Caco-2 (cell line): ENCODE data around the gene TNRC18. TPM values are rescaled to one million over a fixed set of nuclear protein-coding genes. Genes with fewer than 3 reads are reported as not detected.
"Not testable (repeated sequence)": the region's sequence is repeated elsewhere in the genome, so short reads cannot be mapped to it uniquely, and the experiment has no call there.

ENCODE experiments used
- BruUV-seq: library from RNA; stranded (reverse); fragments of 400-500 nt; replicated peaks from 2 replicates; lab custom pipeline; 2021; lab: Mats Ljungman, UMichigan
- CTCF ChIA-PET: fragments of 300-600 bp; sonication (Branson Sonifier 250); formaldehyde crosslinking; loops from one replicate; lab custom pipeline; 2022; ENCODE audit warnings: antibody characterized with exemption; lab: Charles Lee
- POLR2A ChIA-PET: fragments of 300-600 bp; sonication (Branson Sonifier 250); formaldehyde crosslinking; loops from one replicate; lab custom pipeline; 2022; ENCODE audit warnings: antibody characterized with exemption; lab: Charles Lee
- DNase-seq, 2 experiments: peaks; one replicate each; pipeline versions ENCODE4 v3.0.0 to v3.0.0-alpha.2; 2020 to 2022
- H3K27me3 ChIP-seq: replicated peaks from 2 replicates; pipeline ENCODE4 v1.6.0; 2011; ENCODE audit warnings: low read length; ENCODE audit not compliant: control insufficient read depth, insufficient read depth
- H3K36me3 ChIP-seq: 2 replicates; pipeline ENCODE4 v1.5.1; 2011; ENCODE audit warnings: low read length; ENCODE audit not compliant: control insufficient read depth, insufficient read depth
- H3K4me1 ChIP-seq: fragments of 250-450 bp; sonication (Bioruptor Pico); 2 replicates; pipeline ENCODE4 v1.5.1; 2020; ENCODE audit warnings: mild to moderate bottlenecking
- H3K4me3 ChIP-seq: 2 replicates; pipeline ENCODE4 v1.5.1; 2011; ENCODE audit warnings: low read depth, mild to moderate bottlenecking, control low read depth, low read length
- H3K9me3 ChIP-seq: fragments of 250-450 bp; sonication (Bioruptor Pico); 2 replicates; pipeline ENCODE4 v1.5.1; 2020; ENCODE audit warnings: mild to moderate bottlenecking, moderate library complexity
- H3K27ac Mint-ChIP-seq: one replicate; pipeline ENCODE4 v1.8.0; 2022; ENCODE audit warnings: mixed read lengths; ENCODE audit not compliant: unreplicated experiment
- H3K27me3 Mint-ChIP-seq: one replicate; pipeline ENCODE4 v1.8.0; 2022; ENCODE audit warnings: mixed read lengths; ENCODE audit not compliant: insufficient read depth, unreplicated experiment
- H3K36me3 Mint-ChIP-seq: one replicate; pipeline ENCODE4 v1.8.0; 2022; ENCODE audit warnings: mild to moderate bottlenecking, mixed read lengths; ENCODE audit not compliant: insufficient read depth, unreplicated experiment
- H3K4me1 Mint-ChIP-seq: one replicate; pipeline ENCODE4 v1.8.0; 2022; ENCODE audit warnings: low read depth, mixed read lengths; ENCODE audit not compliant: unreplicated experiment
- H3K4me3 Mint-ChIP-seq: one replicate; pipeline ENCODE4 v1.8.0; 2022; ENCODE audit warnings: mild to moderate bottlenecking, moderate library complexity, mixed read lengths; ENCODE audit not compliant: unreplicated experiment
- H3K9me3 Mint-ChIP-seq: one replicate; pipeline ENCODE4 v1.8.0; 2022; ENCODE audit warnings: mixed read lengths; ENCODE audit not compliant: unreplicated experiment
- intact Hi-C: fragments of 100-400 bp; cut with micrococcal nuclease; formaldehyde crosslinking; loops from one replicate; pipeline ENCODE4 v1.10.0; 2022; ENCODE audit not compliant: unreplicated experiment
- total RNA-seq: library from RNA; stranded (reverse); gene quantifications from 2 replicates; pipeline ENCODE4 v1.2.3, GENCODE V29; 2022
- TF ChIP-seq, protein P1 (sequence below), 2 experiments: fragments of 200-600 bp in 1 of 2; IDR thresholded peaks; 1 replicate in 1 of 2; 2 replicates in 1 of 2; pipeline versions ENCODE4 v1.5.1 to v1.8.0; 2011 to 2022; ENCODE audit warnings: antibody characterized with exemption in 1 of 2, control low read depth in 1 of 2, inconsistent platforms in 1 of 2, low read depth in 1 of 2, low read length in 1 of 2, mild to moderate bottlenecking in 1 of 2, moderate library complexity in 1 of 2; ENCODE audit not compliant: insufficient read depth in 1 of 2, severe bottlenecking in 1 of 2, unreplicated experiment in 1 of 2

The TNRC18 gene
- total RNA-seq, 1 experiment from 2014 or later: 75.6 TPM

DNA sequence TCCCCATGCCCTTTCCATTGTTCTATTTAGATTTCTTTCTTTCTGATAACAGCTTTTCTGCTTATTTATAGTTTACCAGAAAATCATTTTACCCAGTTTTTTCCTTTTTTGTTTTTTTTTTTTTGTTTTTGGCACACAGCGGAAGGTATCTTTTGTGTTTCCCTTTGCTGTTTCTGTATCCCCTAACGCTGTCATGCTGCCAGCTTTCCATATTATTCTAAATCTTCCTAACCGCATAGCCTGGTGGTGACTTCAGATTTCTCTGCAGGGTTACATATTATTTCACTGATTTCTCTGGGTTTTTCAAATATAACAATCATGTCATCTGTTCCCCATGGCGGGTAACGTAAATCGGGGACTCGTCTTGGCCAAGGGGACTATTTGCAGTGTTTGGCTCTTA is 144.9 kb downstream of the TNRC18 start:
- TF ChIP-seq, protein P1, sequence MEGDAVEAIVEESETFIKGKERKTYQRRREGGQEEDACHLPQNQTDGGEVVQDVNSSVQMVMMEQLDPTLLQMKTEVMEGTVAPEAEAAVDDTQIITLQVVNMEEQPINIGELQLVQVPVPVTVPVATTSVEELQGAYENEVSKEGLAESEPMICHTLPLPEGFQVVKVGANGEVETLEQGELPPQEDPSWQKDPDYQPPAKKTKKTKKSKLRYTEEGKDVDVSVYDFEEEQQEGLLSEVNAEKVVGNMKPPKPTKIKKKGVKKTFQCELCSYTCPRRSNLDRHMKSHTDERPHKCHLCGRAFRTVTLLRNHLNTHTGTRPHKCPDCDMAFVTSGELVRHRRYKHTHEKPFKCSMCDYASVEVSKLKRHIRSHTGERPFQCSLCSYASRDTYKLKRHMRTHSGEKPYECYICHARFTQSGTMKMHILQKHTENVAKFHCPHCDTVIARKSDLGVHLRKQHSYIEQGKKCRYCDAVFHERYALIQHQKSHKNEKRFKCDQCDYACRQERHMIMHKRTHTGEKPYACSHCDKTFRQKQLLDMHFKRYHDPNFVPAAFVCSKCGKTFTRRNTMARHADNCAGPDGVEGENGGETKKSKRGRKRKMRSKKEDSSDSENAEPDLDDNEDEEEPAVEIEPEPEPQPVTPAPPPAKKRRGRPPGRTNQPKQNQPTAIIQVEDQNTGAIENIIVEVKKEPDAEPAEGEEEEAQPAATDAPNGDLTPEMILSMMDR (IDR thresholded peaks at IDR 0.05; ENCODE audit: insufficient read depth in 1 of 2, low read depth in 1 of 2, low read length in 1 of 2, severe bottlenecking in 1 of 2, unreplicated experiment in 1 of 2): no peak
- Mint-ChIP-seq H3K36me3 (no peaks in the 10 kb centered on the region), H3K4me1 (no peaks in the 10 kb centered on the region), H3K27me3 (no peaks in the 10 kb centered on the region), H3K4me3 (no peak overlapping the region), H3K27ac (no peak overlapping the region), H3K9me3 (no peaks in the 10 kb centered on the region)
- Histone ChIP-seq H3K36me3 (no peaks in the 10 kb centered on the region), H3K27me3 (no peaks in the 10 kb centered on the region), H3K9me3 (no peaks in the 10 kb centered on the region), H3K4me3 (no peak overlapping the region), H3K4me1 (no peaks in the 10 kb centered on the region)
- no TSS peak for BruUV-seq
- POLR2A ChIA-PET: interaction anchor here (0.7 kb wide), 1 partner anchor 16 kb away, joined by 6 read pairs; no protein-coding TSS in a partner anchor
- intact Hi-C loops: no loop called here
- DNase-seq: no peak
- CTCF ChIA-PET: interaction anchor here (0.7 kb wide), 1 partner anchor 179 kb away, joined by 3 read pairs; no protein-coding TSS in a partner anchor

DNA sequence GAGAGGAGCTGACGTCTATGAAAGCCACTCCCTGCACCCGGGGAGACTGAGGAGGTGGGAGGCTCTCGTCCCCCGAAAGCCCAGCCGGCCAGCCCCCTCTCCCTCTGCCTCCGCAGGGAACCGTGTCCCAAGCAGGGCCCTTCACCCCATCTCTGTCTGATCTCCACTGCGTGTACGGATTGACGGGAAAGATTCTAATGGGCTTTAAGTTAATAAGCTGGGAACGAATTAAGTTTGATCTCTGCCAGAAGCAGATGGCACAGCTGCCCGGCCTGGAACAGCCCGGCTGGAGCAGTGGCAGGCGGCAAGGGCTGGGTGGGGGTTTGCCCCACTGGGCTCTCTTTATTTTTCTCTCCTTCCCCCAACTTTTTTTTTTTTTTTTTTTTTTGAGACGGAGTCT is 147.0 kb downstream of the TNRC18 start:
- no TSS peak for BruUV-seq
- ChIA-PET CTCF (no interaction called here), POLR2A (no interaction called here)
- no peaks in the 10 kb centered on the region for H3K27me3 Mint-ChIP-seq
- TF ChIP-seq, protein P1 (IDR thresholded peaks at IDR 0.05; ENCODE audit: insufficient read depth in 1 of 2, low read depth in 1 of 2, low read length in 1 of 2, severe bottlenecking in 1 of 2, unreplicated experiment in 1 of 2): no peak
- intact Hi-C loops: no loop called here
- no peaks in the 10 kb centered on the region for H3K9me3 Mint-ChIP-seq
- H3K36me3 Mint-ChIP-seq: no peaks in the 10 kb centered on the region
- Histone ChIP-seq H3K4me1 (no peaks in the 10 kb centered on the region), H3K36me3 (no peaks in the 10 kb centered on the region), H3K4me3 (no peak overlapping the region), H3K9me3 (no peaks in the 10 kb centered on the region), H3K27me3 (no peaks in the 10 kb centered on the region)
- no peak overlapping the region for H3K4me3 Mint-ChIP-seq
- DNase-seq: no peak
- no peaks in the 10 kb centered on the region for H3K4me1 Mint-ChIP-seq
- H3K27ac Mint-ChIP-seq: no peak overlapping the region

DNA sequence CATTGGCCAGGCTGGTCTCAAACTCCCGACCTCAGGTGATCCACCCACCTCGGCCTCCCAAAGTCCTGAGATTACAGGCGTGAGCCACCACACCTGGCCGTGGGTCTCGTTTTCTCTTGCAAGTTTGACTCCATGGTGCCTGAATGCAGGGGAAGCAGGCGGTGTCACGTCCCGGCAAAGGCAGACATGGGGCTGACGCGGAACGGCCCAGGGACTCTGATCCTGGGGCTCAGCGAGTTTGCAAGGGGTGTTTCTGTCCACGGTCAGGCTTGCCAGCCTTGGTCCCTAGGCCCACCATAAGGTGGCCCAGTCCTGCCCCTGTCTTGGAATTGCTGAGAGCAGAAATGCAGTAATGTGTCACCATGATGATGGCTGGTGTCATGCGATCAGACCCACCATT is 147.5 kb downstream of the TNRC18 start:
- H3K4me3 Mint-ChIP-seq, DNase-seq, H3K9me3 Mint-ChIP-seq, H3K36me3 ChIP-seq, H3K4me1 ChIP-seq, H3K27me3 Mint-ChIP-seq, POLR2A ChIA-PET, H3K4me1 Mint-ChIP-seq, CTCF ChIA-PET, BruUV-seq, H3K36me3 Mint-ChIP-seq, H3K27me3 ChIP-seq, H3K4me3 ChIP-seq, H3K27ac Mint-ChIP-seq, H3K9me3 ChIP-seq, intact Hi-C loops: not testable (repeated sequence)

DNA sequence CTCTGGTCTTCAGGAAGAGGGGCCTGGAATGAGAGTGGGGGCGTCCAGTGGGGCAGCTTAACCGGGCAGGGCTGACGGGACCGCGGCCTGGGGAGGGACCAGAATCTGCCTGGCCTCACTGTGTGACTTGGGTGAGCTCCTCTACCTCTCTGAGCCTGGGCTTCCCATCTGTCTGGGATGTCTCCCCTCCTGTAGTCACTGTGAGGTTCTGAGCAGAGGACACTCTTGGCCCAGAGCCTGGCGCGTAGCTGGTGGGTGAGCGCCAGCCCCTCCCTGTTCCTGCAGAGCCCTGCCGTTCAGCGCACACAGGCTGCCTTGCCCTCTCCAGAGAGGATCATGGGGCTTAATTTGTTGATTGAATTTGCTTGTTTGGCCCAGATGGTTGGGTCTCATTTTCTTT is 148.1 kb downstream of the TNRC18 start:
- H3K27me3 Mint-ChIP-seq: not testable (repeated sequence)

DNA sequence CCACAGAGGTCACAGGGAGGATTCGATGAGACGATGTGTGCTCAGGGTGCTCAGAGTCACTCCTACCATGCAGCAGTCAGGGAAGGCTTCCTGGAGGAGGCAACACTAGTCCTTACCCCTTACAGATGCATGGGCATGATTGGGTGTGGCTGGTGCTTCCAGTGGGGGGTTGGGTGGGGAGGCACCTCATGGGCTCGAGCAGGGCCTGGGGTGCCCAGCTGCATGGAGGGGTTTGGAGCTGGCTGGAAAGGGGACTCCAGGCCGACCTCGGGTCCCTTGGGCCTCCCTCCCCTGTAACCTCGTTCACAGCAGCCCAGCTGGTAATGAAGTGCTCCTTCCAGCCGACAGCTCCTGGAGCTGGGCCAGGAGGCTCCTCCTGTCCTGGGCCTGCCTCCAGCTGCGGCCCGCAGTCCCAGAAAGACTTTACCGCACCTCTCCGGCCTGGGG is 148.6 kb downstream of the TNRC18 start:
- DNase-seq, BruUV-seq, H3K9me3 Mint-ChIP-seq, H3K36me3 Mint-ChIP-seq, H3K4me3 Mint-ChIP-seq, H3K36me3 ChIP-seq, POLR2A ChIA-PET, H3K4me1 Mint-ChIP-seq, CTCF ChIA-PET, H3K4me1 ChIP-seq, H3K9me3 ChIP-seq, H3K27ac Mint-ChIP-seq, H3K27me3 Mint-ChIP-seq, intact Hi-C loops, H3K27me3 ChIP-seq, H3K4me3 ChIP-seq: not testable (repeated sequence)

More for the DNA sequence above, 148.1 kb downstream of the TNRC18 start:
- H3K9me3 Mint-ChIP-seq, DNase-seq, H3K27ac Mint-ChIP-seq, H3K27me3 ChIP-seq, CTCF ChIA-PET, H3K36me3 Mint-ChIP-seq, H3K9me3 ChIP-seq, intact Hi-C loops, H3K4me3 Mint-ChIP-seq, H3K4me1 ChIP-seq, H3K4me1 Mint-ChIP-seq, H3K36me3 ChIP-seq, POLR2A ChIA-PET, BruUV-seq, H3K4me3 ChIP-seq: not testable (repeated sequence)
